ENCODE data around the gene CCL21.

The CCL21 gene

GRCh38 chr9:34709196-34709978 is 549 bp downstream of the CCL21 start:
- Histone ChIP-seq H3K27me3 (ENCODE audit: control insufficient read depth, insufficient read depth, low read length, poor library complexity, severe bottlenecking) (no peaks in the 10 kb centered on the region), H3K4me3 (ENCODE audit: insufficient read depth, low read depth, low read length) (no peak overlapping the region), H3K4me1 (ENCODE audit: control insufficient read depth, insufficient read depth, low read length) (no peaks in the 10 kb centered on the region), H3K9me3 (ENCODE audit: control insufficient read depth, low read length) (no peaks in the 10 kb centered on the region), H3K36me3 (ENCODE audit: control insufficient read depth, insufficient read depth, low read length) (no peaks in the 10 kb centered on the region), H3K27ac (ENCODE audit: insufficient read depth, low read depth, low read length, poor library complexity, severe bottlenecking) (no peak overlapping the region)
- WGBS, 2 experiments: 95 to 96% methylated on average over 9 of the region's 9 CpGs

DNA sequence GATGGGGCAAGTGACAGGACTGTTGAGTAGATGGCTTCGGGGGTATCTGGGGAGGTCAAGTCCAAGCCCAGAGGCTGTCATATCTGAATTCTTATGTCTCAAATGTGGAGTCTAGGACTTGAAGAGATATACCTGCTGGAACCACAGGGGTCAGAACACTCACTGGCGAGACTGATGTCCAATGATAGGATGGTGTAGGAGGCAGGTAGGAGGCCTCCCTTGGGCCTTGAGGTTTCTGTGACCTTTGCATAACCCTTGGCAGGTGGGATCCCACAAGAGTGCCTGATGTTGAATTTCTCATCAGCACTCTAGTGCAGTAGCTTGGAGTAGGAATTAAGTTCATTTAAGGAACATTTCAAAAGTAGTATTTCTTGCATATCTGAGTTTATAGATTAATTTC is 2.8 kb downstream of the CCL21 start:
- no peak overlapping the region for H3K27ac ChIP-seq (ENCODE audit: insufficient read depth, low read depth, low read length, poor library complexity, severe bottlenecking)
- H3K9me3 ChIP-seq (ENCODE audit: control insufficient read depth, low read length): no peaks in the 10 kb centered on the region
- H3K36me3 ChIP-seq (ENCODE audit: control insufficient read depth, insufficient read depth, low read length): no peaks in the 10 kb centered on the region
- H3K4me1 ChIP-seq (ENCODE audit: control insufficient read depth, insufficient read depth, low read length): no peaks in the 10 kb centered on the region
- peaks cover under 1% of the 10 kb centered on the region for H3K27me3 ChIP-seq (ENCODE audit: control insufficient read depth, insufficient read depth, low read length, poor library complexity, severe bottlenecking)
- H3K4me3 ChIP-seq (ENCODE audit: insufficient read depth, low read depth, low read length): no peak overlapping the region
- WGBS, 2 experiments: 89 to 95% methylated on average over 2 of the region's 2 CpGs

DNA sequence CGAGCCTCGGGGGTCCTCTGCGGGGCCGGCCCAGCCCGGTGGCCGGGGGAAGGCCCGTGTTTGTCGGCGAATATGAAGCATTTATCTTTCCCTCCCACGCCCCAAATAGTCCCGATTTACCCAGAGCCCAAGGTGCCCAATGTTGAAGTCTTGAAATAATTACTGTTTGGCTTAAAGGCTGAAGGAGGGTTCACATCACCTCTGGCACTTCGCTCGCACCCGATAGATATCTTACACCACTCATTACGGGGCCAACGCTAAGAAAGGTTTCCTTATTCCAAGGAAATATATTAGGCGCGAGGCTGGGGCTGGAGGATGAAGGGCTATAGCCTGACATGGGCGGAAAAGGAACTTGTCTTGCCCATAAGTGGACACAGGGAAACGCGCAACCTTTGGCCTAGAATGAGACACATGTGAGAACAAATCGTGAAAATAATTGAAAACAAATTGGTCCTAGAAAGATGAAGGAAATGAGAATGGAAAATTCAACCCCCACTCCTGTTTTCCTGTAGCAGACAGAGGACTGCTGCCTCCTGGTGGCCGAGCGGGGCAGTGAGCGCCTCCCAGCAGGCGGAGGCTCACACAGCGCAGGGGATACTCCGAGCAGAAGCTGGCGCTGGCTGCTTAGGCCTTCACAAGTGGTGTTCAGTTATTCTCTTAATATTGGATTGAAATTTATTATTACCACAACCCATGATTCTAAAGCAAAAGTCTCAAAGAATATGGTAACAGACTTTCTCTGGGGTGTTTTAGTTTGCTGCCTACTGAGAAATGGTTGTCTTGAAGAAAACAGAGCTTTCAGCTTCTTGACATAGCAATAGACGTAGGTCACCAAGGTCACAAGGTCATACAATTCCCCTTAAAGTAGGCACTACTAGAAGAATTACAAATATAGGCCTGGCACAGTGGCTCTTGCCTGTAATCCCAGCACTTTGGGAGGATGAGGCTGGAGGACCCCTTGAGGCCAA is 7.9 kb downstream of the CCL21 start:
- Histone ChIP-seq H3K4me1 (ENCODE audit: control insufficient read depth, insufficient read depth, low read length) (no peaks in the 10 kb centered on the region), H3K27me3 (ENCODE audit: control insufficient read depth, insufficient read depth, low read length, poor library complexity, severe bottlenecking) (peaks cover 36% of the 10 kb centered on the region), H3K4me3 (ENCODE audit: insufficient read depth, low read depth, low read length) (peak overlapping the region; percentile 45), H3K27ac (ENCODE audit: insufficient read depth, low read depth, low read length, poor library complexity, severe bottlenecking) (no peak overlapping the region), H3K36me3 (ENCODE audit: control insufficient read depth, insufficient read depth, low read length) (no peaks in the 10 kb centered on the region), H3K9me3 (ENCODE audit: control insufficient read depth, low read length) (no peaks in the 10 kb centered on the region)
- 14 to 19% methylated on average over 30 of the region's 30 CpGs for WGBS, 2 experiments

GRCh38 chr9:34701023-34701768 is 8.7 kb downstream of the CCL21 start:
- Histone ChIP-seq H3K9me3 (ENCODE audit: control insufficient read depth, low read length) (no peaks in the 10 kb centered on the region), H3K36me3 (ENCODE audit: control insufficient read depth, insufficient read depth, low read length) (no peaks in the 10 kb centered on the region), H3K4me3 (ENCODE audit: insufficient read depth, low read depth, low read length) (peak overlapping the region; percentile 45), H3K27ac (ENCODE audit: insufficient read depth, low read depth, low read length, poor library complexity, severe bottlenecking) (no peak overlapping the region), H3K27me3 (ENCODE audit: control insufficient read depth, insufficient read depth, low read length, poor library complexity, severe bottlenecking) (peaks cover 36% of the 10 kb centered on the region), H3K4me1 (ENCODE audit: control insufficient read depth, insufficient read depth, low read length) (no peaks in the 10 kb centered on the region)
- WGBS, 2 experiments: 10% methylated on average over 52 of the region's 52 CpGs

DNA sequence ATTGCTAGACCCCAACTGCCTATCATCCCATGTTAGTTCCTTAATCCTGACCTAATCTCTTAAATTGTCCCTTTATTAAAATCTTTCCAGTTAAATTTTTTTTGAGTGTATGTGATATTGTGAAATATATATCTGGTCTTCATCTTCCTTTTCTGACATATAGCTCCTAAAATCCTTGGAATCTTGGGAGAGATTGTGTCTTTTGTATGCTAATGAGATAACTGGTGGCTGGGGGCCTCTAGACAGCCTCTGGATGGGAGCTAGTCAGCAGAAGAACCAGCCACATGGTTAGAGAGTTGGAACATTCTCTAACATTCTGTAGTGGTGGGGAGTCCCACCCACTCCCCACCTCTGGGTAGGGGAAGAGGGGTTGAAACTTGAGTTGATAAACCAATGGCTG is 15.1 kb downstream of the CCL21 start:
- Histone ChIP-seq H3K27me3 (ENCODE audit: control insufficient read depth, insufficient read depth, low read length, poor library complexity, severe bottlenecking) (peaks cover 12% of the 10 kb centered on the region), H3K36me3 (ENCODE audit: control insufficient read depth, insufficient read depth, low read length) (no peaks in the 10 kb centered on the region), H3K27ac (ENCODE audit: insufficient read depth, low read depth, low read length, poor library complexity, severe bottlenecking) (no peak overlapping the region), H3K4me1 (ENCODE audit: control insufficient read depth, insufficient read depth, low read length) (no peaks in the 10 kb centered on the region), H3K4me3 (ENCODE audit: insufficient read depth, low read depth, low read length) (no peak overlapping the region), H3K9me3 (ENCODE audit: control insufficient read depth, low read length) (no peaks in the 10 kb centered on the region)

GRCh38 chr9:34693560-34693959 is 16.4 kb downstream of the CCL21 start:
- no peak overlapping the region for H3K27ac ChIP-seq (ENCODE audit: insufficient read depth, low read depth, low read length, poor library complexity, severe bottlenecking)
- no peaks in the 10 kb centered on the region for H3K36me3 ChIP-seq (ENCODE audit: control insufficient read depth, insufficient read depth, low read length)
- 92 to 98% methylated on average over 2 of the region's 2 CpGs for WGBS, 2 experiments
- no peaks in the 10 kb centered on the region for H3K27me3 ChIP-seq (ENCODE audit: control insufficient read depth, insufficient read depth, low read length, poor library complexity, severe bottlenecking)
- H3K4me3 ChIP-seq (ENCODE audit: insufficient read depth, low read depth, low read length): no peak overlapping the region
- no peaks in the 10 kb centered on the region for H3K9me3 ChIP-seq (ENCODE audit: control insufficient read depth, low read length)
- no peaks in the 10 kb centered on the region for H3K4me1 ChIP-seq (ENCODE audit: control insufficient read depth, insufficient read depth, low read length)

- no peaks in the 10 kb centered on the region for H3K9me3 ChIP-seq (ENCODE audit: control insufficient read depth, low read length)
- no peaks in the 10 kb centered on the region for H3K4me1 ChIP-seq (ENCODE audit: control insufficient read depth, insufficient read depth, low read length)
- no peaks in the 10 kb centered on the region for H3K27me3 ChIP-seq (ENCODE audit: control insufficient read depth, insufficient read depth, low read length, poor library complexity, severe bottlenecking)
- WGBS, 2 experiments: 94 to 99% methylated on average over 5 of the region's 5 CpGs
- no peaks in the 10 kb centered on the region for H3K36me3 ChIP-seq (ENCODE audit: control insufficient read depth, insufficient read depth, low read length)
- no peak overlapping the region for H3K27ac ChIP-seq (ENCODE audit: insufficient read depth, low read depth, low read length, poor library complexity, severe bottlenecking)
- H3K4me3 ChIP-seq (ENCODE audit: insufficient read depth, low read depth, low read length): no peak overlapping the region
Observed at GRCh38 chr9:34691936-34692315, 18.0 kb downstream of the CCL21 start.

DNA sequence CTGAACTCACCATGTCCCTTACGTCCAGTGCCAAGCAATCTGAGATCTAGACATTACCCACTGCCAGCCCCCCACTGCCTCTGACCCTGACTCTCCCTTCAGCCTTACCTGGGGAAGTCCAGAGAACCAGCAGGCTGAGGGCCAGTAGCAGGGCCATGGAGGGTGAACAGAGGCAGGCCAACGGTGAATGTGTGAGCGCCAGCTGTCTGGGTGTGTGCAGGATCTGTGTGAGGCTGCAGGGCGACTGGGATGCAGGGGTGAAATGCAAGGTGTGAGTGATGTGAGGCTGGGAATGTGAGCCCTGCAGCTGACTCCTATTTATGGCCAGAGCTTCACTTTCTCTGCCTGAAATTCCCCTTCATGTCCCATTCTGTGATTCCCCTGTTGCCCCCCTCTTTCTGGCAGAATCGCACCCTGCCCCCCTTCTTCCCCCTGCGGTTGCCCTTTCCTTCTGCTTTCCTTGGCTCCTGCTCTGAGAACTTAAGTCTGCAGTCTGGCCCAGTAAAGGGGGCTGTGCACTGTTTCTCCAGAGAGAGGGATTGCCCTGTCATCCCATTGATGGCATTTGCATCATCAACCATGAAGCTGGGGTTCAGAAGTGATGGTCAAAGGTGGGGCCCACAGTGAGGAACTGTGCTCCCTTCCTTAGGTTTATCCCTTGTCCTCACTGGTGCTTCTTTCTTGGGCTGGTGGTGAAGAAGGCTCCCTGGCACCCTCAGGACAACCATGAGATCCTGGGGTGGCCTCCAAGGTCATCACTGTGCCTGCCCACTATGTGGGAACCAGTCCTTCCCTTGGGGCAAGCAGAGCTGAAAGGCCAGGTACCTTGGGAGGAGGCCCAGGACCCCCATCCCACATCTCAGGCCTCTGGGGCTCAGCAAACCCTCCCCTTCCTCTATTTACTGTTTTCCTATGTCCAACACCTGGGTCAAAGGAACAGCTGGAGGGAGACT is 18.7 kb downstream of the CCL21 start, which contains the start of gene CCL19:
Gene CCL19, minus strand, starts transcription at position 294 of the 953 bp plus-strand sequence. Its CDS starts 137 bp downstream, at position 157.
- 86 to 89% methylated on average over 6 of the region's 6 CpGs for WGBS, 2 experiments

DNA sequence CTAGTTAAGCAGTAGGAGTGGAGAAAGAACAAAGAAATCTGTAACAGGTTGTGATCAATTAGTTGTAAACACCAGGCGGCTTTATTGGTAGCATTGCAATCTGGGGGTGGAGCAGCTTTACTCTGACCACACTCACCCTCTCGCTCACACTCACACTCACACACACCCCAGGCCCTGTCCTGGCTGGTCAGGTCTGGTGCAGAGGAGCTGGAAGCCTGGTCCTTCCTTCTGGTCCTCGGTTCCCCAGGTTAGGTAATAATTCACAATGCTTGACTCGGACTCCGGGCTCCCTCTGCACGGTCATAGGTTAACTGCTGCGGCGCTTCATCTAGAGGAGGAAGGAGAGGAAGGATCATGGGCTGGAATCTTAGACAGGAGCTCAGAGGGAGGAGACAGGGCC is 20.4 kb downstream of the CCL21 start:
- Histone ChIP-seq H3K9me3 (ENCODE audit: control insufficient read depth, low read length) (no peaks in the 10 kb centered on the region), H3K4me3 (ENCODE audit: insufficient read depth, low read depth, low read length) (no peak overlapping the region), H3K27ac (ENCODE audit: insufficient read depth, low read depth, low read length, poor library complexity, severe bottlenecking) (no peak overlapping the region), H3K27me3 (ENCODE audit: control insufficient read depth, insufficient read depth, low read length, poor library complexity, severe bottlenecking) (no peaks in the 10 kb centered on the region), H3K4me1 (ENCODE audit: control insufficient read depth, insufficient read depth, low read length) (no peaks in the 10 kb centered on the region), H3K36me3 (ENCODE audit: control insufficient read depth, insufficient read depth, low read length) (no peaks in the 10 kb centered on the region)
- WGBS, 2 experiments: 94 to 97% methylated on average over 8 of the region's 8 CpGs

More for the DNA sequence above, 18.7 kb downstream of the CCL21 start, which contains the start of gene CCL19:
- no peaks in the 10 kb centered on the region for H3K27me3 ChIP-seq (ENCODE audit: control insufficient read depth, insufficient read depth, low read length, poor library complexity, severe bottlenecking)
- no peaks in the 10 kb centered on the region for H3K9me3 ChIP-seq (ENCODE audit: control insufficient read depth, low read length)
- H3K4me3 ChIP-seq (ENCODE audit: insufficient read depth, low read depth, low read length): no peak within 1 kb of the TSS
- no peak within 1 kb of the TSS for H3K27ac ChIP-seq (ENCODE audit: insufficient read depth, low read depth, low read length, poor library complexity, severe bottlenecking)
- no peaks in the 10 kb centered on the region for H3K4me1 ChIP-seq (ENCODE audit: control insufficient read depth, insufficient read depth, low read length)
- no peaks in the 10 kb centered on the region for H3K36me3 ChIP-seq (ENCODE audit: control insufficient read depth, insufficient read depth, low read length)

Measured in ectodermal cell (in vitro differentiated cells).